Measurements from ENCODE around the gene BROX. TPM values are rescaled to one million over a fixed set of nuclear protein-coding genes. Genes with fewer than 3 reads are reported as not detected.

Gene BROX
- polyA plus RNA-seq, 1 of the 3 experiments (the other 2 are of a cell fraction), result 3.8 TPM

- TF ChIP-seq, protein P1, sequence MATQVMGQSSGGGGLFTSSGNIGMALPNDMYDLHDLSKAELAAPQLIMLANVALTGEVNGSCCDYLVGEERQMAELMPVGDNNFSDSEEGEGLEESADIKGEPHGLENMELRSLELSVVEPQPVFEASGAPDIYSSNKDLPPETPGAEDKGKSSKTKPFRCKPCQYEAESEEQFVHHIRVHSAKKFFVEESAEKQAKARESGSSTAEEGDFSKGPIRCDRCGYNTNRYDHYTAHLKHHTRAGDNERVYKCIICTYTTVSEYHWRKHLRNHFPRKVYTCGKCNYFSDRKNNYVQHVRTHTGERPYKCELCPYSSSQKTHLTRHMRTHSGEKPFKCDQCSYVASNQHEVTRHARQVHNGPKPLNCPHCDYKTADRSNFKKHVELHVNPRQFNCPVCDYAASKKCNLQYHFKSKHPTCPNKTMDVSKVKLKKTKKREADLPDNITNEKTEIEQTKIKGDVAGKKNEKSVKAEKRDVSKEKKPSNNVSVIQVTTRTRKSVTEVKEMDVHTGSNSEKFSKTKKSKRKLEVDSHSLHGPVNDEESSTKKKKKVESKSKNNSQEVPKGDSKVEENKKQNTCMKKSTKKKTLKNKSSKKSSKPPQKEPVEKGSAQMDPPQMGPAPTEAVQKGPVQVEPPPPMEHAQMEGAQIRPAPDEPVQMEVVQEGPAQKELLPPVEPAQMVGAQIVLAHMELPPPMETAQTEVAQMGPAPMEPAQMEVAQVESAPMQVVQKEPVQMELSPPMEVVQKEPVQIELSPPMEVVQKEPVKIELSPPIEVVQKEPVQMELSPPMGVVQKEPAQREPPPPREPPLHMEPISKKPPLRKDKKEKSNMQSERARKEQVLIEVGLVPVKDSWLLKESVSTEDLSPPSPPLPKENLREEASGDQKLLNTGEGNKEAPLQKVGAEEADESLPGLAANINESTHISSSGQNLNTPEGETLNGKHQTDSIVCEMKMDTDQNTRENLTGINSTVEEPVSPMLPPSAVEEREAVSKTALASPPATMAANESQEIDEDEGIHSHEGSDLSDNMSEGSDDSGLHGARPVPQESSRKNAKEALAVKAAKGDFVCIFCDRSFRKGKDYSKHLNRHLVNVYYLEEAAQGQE (IDR thresholded peaks at IDR 0.05; ENCODE audit: low read depth, low read length), result no peak
- TF ChIP-seq USF1 (IDR thresholded peaks at IDR 0.05; ENCODE audit: borderline replicate concordance, low read depth) (peak; percentile 99), EP300 (IDR thresholded peaks at IDR 0.05; ENCODE audit: borderline replicate concordance in 1 of 2, low read depth in 1 of 2, low read length in 1 of 2) (no peak), YY1 (IDR thresholded peaks at IDR 0.05; ENCODE audit: low read depth) (peak; percentile 100), RFX5 (IDR thresholded peaks at IDR 0.05; ENCODE audit: low read length) (no peak)
- TF ChIP-seq, protein P2, sequence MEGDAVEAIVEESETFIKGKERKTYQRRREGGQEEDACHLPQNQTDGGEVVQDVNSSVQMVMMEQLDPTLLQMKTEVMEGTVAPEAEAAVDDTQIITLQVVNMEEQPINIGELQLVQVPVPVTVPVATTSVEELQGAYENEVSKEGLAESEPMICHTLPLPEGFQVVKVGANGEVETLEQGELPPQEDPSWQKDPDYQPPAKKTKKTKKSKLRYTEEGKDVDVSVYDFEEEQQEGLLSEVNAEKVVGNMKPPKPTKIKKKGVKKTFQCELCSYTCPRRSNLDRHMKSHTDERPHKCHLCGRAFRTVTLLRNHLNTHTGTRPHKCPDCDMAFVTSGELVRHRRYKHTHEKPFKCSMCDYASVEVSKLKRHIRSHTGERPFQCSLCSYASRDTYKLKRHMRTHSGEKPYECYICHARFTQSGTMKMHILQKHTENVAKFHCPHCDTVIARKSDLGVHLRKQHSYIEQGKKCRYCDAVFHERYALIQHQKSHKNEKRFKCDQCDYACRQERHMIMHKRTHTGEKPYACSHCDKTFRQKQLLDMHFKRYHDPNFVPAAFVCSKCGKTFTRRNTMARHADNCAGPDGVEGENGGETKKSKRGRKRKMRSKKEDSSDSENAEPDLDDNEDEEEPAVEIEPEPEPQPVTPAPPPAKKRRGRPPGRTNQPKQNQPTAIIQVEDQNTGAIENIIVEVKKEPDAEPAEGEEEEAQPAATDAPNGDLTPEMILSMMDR (IDR thresholded peaks at IDR 0.05), result no peak
These were observed at the start of gene BROX, which contains the start of gene AIDA (continued) for GRCh38 chr1:222712253-222713090.

DNA sequence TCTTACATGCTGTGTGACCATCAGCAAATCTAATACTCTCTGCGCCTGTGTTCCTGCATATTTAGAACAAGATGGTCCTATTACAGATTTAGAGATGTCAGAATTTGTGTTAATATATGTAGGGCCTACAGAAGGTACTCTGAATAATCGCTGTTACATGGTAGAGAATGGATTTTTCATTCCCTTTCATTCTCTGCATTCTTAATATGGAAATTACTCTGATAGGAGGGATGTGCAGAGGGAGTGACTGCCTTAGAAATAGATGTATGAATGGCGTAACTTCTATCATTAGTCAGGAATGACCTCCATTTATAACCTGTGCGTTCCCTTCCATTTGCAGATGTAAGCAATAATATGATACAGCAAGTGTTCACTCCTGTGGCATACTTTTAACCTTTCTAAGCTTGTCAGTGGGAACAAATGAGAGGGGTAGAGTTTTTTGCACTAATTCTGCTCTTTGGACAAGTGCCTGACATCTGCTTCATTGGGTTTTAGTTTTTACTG lies 48.9 kb upstream of the BROX start:
- DNase-seq, result no peak
- CTCF ChIA-PET, result no interaction called here
- H3F3A ChIP-seq (replicated peaks; ENCODE audit: insufficient read depth), result peaks cover 26% of the 10 kb centered on the region
- no peak for TF ChIP-seq FOXJ3 (CRISPR knock-in tag; IDR thresholded peaks at IDR 0.05)
- TF ChIP-seq CHD2 (IDR thresholded peaks at IDR 0.05; ENCODE audit: low read length, partially characterized antibody), result no peak
- no peak for TF ChIP-seq GATA2 (CRISPR knock-in tag; IDR thresholded peaks at IDR 0.05)
- no peak overlapping the region for H2AFZ ChIP-seq (ENCODE audit: low read depth)
- no peaks in the 10 kb centered on the region for H3K9me2 ChIP-seq
- H3K36me3 ChIP-seq (replicated peaks in 1 of 2; ENCODE audit: control insufficient read depth in 1 of 2, insufficient read depth in 2 of 2, low read length in 1 of 2), result peaks cover 80 to 95% of the 10 kb centered on the region in 2 experiments
- no peak overlapping the region for H3K4me2 ChIP-seq
- H3K9ac ChIP-seq, result no peak overlapping the region
- H3K27me3 ChIP-seq (ENCODE audit: insufficient read depth), result no peaks in the 10 kb centered on the region
- H3K9me3 ChIP-seq, result no peaks in the 10 kb centered on the region
- peaks cover 11% of the 10 kb centered on the region; the same call in 1 of the 2 replicates for H3K79me2 ChIP-seq (ENCODE audit: insufficient read depth)
- POLR2A ChIA-PET, result interaction anchor here (0.9 kb wide), 1 partner anchor 16 kb away, joined by 4 read pairs; no protein-coding TSS in a partner anchor
- 94% methylated on average over 4 of the region's 4 CpGs for WGBS (ENCODE audit: low lambda C conversion rate)
- H3K4me3 ChIP-seq (ENCODE audit: low read depth in 2 of 2, low read length in 1 of 2), result no peak overlapping the region
- peaks cover 0 to 6% of the 10 kb centered on the region in 2 experiments; a peak in 2 of 4 replicates for H3K4me1 ChIP-seq (ENCODE audit: control insufficient read depth in 1 of 2, insufficient read depth in 2 of 2, low read depth in 1 of 2, low read length in 1 of 2)
- no peaks in the 10 kb centered on the region for H4K20me1 ChIP-seq (ENCODE audit: insufficient read depth)
- no peak overlapping the region for H3K27ac ChIP-seq (ENCODE audit: low read depth in 2 of 2, low read length in 1 of 2)

Data from SK-N-SH (cell line).